Activated CD4-positive, alpha-beta T cell treated with anti-CD3 and anti-CD28 coated beads, Interleukin-2, Interleukin-6, amounts not matched to agents 100 ng/mL and 50 ng/mL, durations not matched to agents 16 hours and 8 hours (primary cell): ENCODE results near the gene WIPF1.

ENCODE experiments used
- DNase-seq: peaks from one replicate; pipeline ENCODE4 v3.0.0-alpha.2; 2020

The WIPF1 gene

GRCh38 chr2:174529916-174530315 is 67.7 kb downstream of the WIPF1 start:
- DNase-seq = no peak

- no peak for DNase-seq
These were observed 69.6 kb downstream of the WIPF1 start for GRCh38 chr2:174527959-174528358.

GRCh38 chr2:174527101-174527721 is 70.4 kb downstream of the WIPF1 start:
- no peak for DNase-seq

GRCh38 chr2:174524527-174524926 is 73.1 kb downstream of the WIPF1 start:
- no peak for DNase-seq

- no peak for DNase-seq
These were observed 75.1 kb downstream of the WIPF1 start for GRCh38 chr2:174522553-174522952.

- no peak for DNase-seq
These were observed 79.2 kb downstream of the WIPF1 start for GRCh38 chr2:174518395-174518794.

GRCh38 chr2:174516501-174517378 is 80.9 kb downstream of the WIPF1 start:
- no peak for DNase-seq

- DNase-seq = no peak
These were observed 85.3 kb downstream of the WIPF1 start for GRCh38 chr2:174512345-174512744.

GRCh38 chr2:174511580-174512260 is 85.9 kb downstream of the WIPF1 start:
- DNase-seq = no peak

- no peak for DNase-seq
These were observed 86.9 kb downstream of the WIPF1 start for GRCh38 chr2:174510583-174511189.
